ENCODE data around the gene LGR4.

Gene LGR4

DNA sequence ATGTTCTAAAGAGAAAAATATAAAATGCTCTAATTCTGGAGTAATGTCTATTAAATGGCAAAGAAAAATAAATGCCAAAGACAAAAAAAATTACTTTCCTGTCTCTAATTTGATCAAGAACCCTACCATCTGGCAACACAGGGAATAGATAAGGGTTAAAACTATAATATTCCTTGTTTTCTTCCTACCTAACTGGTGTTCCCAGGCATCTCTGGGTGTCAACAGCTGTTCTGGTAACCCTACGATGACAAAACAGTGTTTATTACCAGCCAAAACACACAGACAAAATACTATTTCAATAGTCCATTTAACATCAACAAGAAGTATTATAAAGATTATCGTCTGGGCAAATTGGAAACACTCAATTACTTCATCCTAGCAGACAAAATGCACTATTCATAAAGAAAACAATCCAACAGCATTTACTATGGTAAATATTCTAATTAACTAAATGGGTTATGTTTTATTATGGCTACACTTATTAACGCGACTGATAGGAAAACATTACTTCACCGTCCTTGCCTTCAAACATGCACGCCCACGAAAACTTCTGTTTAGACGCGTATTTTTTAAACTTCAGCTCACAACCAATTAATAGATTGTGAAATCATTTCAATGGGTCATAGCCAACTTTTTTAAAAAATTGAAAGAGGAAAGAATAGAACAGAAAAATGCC, 50.6 kb downstream of the LGR4 start:
- DNase-seq, result no peak

GRCh38 chr11:27420722-27421572, 51.6 kb downstream of the LGR4 start:
- no peak for DNase-seq

- no peak for DNase-seq
Observed at GRCh38 chr11:27420217-27420616, 52.4 kb downstream of the LGR4 start.

- DNase-seq, result no peak
Observed at GRCh38 chr11:27418356-27418755, 54.2 kb downstream of the LGR4 start.

DNA sequence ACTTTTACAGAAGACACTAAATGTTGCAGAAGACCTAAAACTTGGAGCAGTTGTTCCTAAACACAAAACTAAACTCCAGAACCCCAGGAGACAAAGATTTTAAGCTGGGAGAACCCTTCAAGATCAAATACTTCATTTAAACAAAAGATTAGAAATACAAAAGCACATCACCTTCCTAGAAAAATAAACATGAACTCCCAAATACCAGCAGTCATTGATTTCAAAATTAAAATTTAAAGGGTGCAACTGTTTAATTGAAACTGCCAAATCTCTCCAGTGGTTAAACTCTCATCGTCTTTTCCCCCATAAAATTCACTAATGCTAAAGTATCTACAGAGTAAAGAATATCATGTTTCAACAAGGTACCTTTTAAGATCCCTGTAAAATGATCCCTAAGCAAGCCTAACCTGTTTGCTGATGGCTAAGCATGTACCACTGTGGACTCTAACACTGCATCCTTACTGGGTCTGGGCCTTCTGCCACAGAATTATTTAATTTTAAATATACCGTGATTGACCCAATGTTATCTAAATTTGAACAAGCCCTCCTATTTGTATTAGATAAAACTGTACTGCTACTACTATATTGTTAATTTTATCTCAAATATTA, 55.9 kb downstream of the LGR4 start:
- no peak for DNase-seq

GRCh38 chr11:27414644-27415043, 57.9 kb downstream of the LGR4 start:
- DNase-seq, result no peak

DNA sequence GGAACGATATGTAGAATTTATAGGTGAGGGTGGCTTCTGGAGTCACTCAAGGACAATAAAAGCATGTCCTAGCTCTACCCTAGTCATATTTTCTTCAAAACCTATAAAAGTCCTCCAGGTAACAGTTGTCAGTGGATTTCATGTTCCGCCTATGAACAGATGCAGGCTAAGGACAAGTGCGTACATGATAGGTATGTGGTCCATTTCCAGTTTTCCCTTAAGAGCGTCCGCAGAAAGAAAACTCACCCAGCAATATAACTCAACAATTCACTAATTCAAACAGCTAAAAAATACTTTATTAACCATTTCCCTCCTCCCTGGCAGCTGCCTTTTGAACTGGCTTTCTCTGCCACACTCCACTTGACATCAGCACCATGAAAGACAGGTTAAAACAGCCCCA, 59.4 kb downstream of the LGR4 start:
- DNase-seq, result no peak

- no peak for DNase-seq
Observed at GRCh38 chr11:27412192-27412691, 60.3 kb downstream of the LGR4 start.

- DNase-seq, result no peak
Observed at GRCh38 chr11:27411328-27411727, 61.3 kb downstream of the LGR4 start.

DNA sequence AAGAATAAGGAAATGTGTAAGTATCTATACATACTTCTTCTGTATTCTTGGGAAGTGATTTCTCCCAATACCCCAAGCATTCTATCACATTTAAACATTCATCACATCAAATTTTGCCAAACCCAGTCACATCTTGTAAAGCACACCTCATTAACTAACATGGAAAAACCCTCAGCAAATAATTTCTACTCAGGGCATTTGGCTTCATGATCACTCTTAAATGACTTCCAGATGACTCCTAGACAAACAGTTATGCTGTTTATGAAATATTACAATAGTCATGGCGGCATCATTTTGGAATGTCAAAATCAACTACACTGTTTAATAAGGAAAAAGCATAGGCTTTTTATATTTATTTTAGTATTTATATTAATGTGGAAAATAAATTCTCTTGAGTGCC, 62.3 kb downstream of the LGR4 start:
- no peak for DNase-seq

GRCh38 chr11:27409742-27410141, 62.8 kb downstream of the LGR4 start:
- no peak for DNase-seq

DNA sequence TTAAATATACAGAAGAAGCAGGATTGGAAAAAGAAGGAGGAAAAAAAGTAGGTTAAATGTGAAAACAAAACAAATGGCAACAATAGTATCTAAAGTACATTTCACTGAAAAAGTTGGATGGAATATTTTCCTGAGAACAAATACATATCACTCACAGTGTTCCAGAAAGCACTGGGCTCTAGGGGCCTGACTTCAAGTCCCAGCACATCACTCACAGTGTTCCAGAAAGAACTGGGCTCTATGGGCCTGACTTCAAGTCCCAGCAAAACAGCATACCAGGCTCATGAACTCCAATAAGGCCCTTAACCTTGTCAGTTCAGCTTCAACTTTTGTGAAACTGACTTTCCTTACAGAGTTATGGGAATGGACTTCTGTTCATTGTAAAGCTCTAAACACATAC, 63.5 kb downstream of the LGR4 start:
- no peak for DNase-seq

DNA sequence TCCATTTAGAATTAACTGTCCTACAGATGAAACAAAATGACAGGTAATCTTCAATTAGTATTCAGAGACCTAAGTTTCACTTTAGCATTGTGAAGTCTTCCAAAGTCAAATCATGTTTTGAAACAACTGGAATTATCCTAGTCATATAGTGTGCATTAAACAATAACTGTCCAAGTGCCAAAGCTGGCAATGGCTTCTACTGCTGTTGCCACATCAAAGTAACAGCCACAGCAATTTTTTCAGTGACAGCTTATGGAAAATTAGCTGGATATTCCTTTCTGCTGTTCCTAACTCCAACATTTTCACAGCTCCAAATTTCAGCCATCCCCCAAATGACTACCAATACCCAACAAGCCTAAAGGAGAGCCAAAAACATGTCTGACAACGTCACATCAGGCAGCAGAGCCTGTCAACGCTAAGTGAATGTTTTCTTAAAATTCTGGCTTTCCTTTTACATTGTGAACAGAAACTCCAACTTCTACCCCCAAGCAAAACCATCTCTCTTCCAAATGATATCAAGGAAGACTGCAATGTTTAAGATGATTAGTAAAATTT, 64.3 kb downstream of the LGR4 start:
- DNase-seq, result no peak

DNA sequence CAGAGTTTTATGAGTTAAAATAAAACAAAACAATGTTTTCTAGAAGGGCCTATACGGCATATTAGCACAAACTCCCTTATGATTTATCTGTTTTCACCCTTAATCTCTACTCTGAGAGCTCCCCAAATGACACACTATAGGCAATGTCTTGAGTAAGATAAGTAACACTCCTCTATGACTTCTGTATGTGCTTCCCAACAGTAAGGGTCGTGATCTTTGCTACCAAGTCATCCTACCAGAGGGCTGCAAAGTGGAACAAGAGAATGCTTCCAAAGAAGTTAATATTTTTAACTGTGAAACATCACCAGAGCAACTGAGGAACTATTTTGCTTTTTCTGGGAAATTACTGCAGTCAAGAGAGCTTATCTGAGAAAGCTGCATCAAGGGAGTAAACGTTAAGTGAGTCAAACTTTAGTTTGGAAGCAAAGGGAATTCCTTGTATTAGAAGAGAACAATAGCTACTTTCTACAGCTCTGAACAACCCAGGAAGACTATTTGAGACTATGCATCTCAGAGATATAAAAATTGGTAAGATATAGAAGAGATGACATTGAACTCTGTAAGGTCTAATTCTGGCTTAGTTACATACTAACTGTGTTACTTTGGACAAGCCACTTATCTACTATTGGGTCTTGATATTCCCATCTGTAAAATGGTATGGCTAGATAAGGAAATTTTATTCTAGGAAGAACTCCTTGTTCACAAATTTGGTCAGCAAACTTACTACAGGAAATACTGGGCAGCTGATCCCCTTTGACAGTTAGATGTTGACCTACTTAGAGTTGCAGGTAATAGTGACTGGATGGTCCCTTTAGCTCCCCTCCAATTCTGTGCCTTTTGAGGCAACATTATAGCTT, 65.9 kb downstream of the LGR4 start:
- no peak for DNase-seq

- no peak for DNase-seq
Observed at GRCh38 chr11:27405134-27405533, 67.5 kb downstream of the LGR4 start.

- no peak for DNase-seq
Observed at GRCh38 chr11:27404427-27404826, 68.2 kb downstream of the LGR4 start.

DNA sequence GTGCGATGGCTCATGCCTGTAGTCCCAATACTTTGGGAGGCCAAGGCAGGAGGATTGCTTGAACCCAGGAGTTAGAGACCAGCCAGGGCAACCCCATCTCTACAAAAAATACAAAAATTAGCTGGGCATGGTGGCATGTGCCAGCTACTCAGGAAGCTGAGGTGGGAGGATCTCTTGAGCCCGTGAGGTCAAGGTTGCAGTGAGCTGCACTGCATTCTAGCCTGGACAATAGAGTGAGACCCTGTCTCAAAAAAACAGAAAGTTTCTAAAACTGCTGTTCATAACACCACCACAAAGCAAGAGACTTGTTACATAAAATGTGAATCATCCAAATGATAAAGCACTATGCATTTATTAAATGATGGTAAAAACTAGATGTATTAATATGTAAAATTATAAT, 69.4 kb downstream of the LGR4 start:
- no peak for DNase-seq

DNA sequence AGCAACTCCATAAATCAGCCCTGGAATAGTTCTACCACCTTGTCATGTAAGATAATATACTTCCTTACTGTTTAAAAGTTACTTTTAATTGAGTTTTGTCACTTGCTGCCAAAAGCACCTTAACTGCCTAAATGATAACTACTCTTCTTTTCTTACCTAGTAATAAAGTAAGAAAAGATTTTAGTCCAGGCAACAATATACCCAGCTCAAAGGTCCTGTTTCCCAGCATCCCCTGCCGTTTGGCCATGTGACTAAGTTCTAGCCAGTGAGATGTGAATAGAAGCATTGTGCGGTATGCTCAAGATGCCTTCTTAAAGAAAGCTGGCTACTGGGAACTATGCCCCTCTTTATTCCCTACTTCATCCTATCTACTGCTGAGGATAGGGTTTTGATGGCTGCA, 70.1 kb downstream of the LGR4 start:
- DNase-seq, result no peak

GRCh38 chr11:27401833-27402316, 70.7 kb downstream of the LGR4 start:
- DNase-seq, result no peak

- no peak for DNase-seq
Observed at GRCh38 chr11:27401280-27401832, 71.2 kb downstream of the LGR4 start.

DNA sequence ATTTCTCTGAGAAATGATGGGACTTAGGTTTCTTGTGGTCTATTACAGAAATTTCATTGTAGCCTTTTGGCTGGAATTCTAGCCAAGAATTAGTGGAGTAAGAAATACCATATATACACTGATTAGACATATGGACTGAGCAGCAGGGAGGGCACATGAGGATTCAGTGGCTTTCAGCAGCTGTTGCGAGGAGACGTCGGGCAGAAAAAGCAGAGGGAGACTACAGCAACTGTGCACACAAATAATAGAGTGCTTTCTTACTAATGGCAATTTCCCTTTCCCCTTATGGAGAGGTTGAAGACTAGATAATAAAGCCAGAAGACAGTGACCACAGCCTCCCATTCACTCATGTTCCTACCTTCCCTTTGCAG, 74.2 kb downstream of the LGR4 start:
- DNase-seq, result no peak
